HepG2 (cell line): ENCODE measurements around the gene JDP2. TPM values are rescaled to one million over a fixed set of nuclear protein-coding genes. Genes with fewer than 3 reads are reported as not detected.

Source experiments
- ARID3A ChIP-seq: IDR thresholded peaks from 2 replicates; pipeline ENCODE4 v1.6.1; 2012; ENCODE audit warnings: low read depth, low read length, improper control_type of control experiment
- GFI1 ChIP-seq: sonication (generic); formaldehyde crosslinking; IDR thresholded peaks from 2 replicates; pipeline ENCODE4 v1.5.0; 2020; ENCODE audit warnings: missing genetic modification reagents, mild to moderate bottlenecking, borderline replicate concordance
- RBFOX2 ChIP-seq: fragments of 200-400 bp; formaldehyde crosslinking; IDR thresholded peaks from 2 replicates; pipeline ENCODE4 v1.6.1; 2017; ENCODE audit warnings: low read depth, mild to moderate bottlenecking, low read length
- TMF1 ChIP-seq: sonication (generic); formaldehyde crosslinking; IDR thresholded peaks from 2 replicates; pipeline ENCODE4 v1.8.1; 2022; ENCODE audit warnings: low read depth, missing genetic modification reagents
- ZFP90 ChIP-seq: sonication (generic); formaldehyde crosslinking; IDR thresholded peaks from 2 replicates; pipeline ENCODE4 v1.8.0; 2022; ENCODE audit warnings: missing genetic modification reagents, mild to moderate bottlenecking, inconsistent platforms, borderline replicate concordance
- ZNF318 ChIP-seq: sonication (generic); formaldehyde crosslinking; IDR thresholded peaks from 2 replicates; pipeline ENCODE4 v1.4.0; 2020; ENCODE audit warnings: mild to moderate bottlenecking, missing genetic modification reagents
- ZNF333 ChIP-seq: sonication (generic); formaldehyde crosslinking; IDR thresholded peaks from 2 replicates; pipeline ENCODE4 v1.4.0; 2020; ENCODE audit warnings: mild to moderate bottlenecking, missing genetic modification reagents, borderline replicate concordance
- ZNF740 ChIP-seq: sonication (generic); formaldehyde crosslinking; IDR thresholded peaks from 2 replicates; pipeline ENCODE4 v1.4.0; 2020; ENCODE audit warnings: missing genetic modification reagents
- polyA plus RNA-seq, 8 experiments: library from polyadenylated mRNA; depleted of rRNA in 3 of 8; stranded (reverse) in 7 of 8; unstranded in 1 of 8; fragments of >200 nt; fragmentation: Illumina TruSeq in 4 of 8; extraction: Trizol in 4 of 8; gene quantifications; 2 replicates each; pipeline versions ENCODE4 v1.2.1 to v1.2.3, GENCODE V29; 2011 to 2016; ENCODE audit warnings: low read depth in 4 of 8, missing spikeins in 1 of 8, mixed read lengths in 1 of 8; ENCODE audit not compliant: insufficient read depth in 1 of 8
- total RNA-seq, 5 experiments: library from RNA; depleted of rRNA; stranded (reverse); fragments of >200 nt; fragmentation: Illumina TruSeq; extraction: Trizol; gene quantifications; 2 replicates each; pipeline ENCODE4 v1.2.3, GENCODE V29; 2016; ENCODE audit warnings: low read depth in 1 of 5

Gene JDP2
- total and polyA plus RNA-seq, 2 of the 13 experiments (the other 11 are each of a cell fraction or from before 2014, with no cell fraction given): 8.0 to 8.9 TPM

GRCh38 chr14:75469164-75469563 lies 41.3 kb downstream of the JDP2 start (continued):
- no peak for TF ChIP-seq RBFOX2
- no peak for TF ChIP-seq ZFP90 (CRISPR knock-in tag)
- no peak for TF ChIP-seq GFI1 (CRISPR knock-in tag)
- TF ChIP-seq ARID3A: no peak
- TF ChIP-seq ZNF740: no peak
- no peak for TF ChIP-seq ZNF318
- TF ChIP-seq TMF1 (CRISPR knock-in tag): no peak
- TF ChIP-seq ZNF333 (CRISPR knock-in tag): no peak
